ENCODE results near the gene SMAD6.
A peak's percentile ranks its signal among the peaks of the same experiment; 100 is the strongest.
"Not testable (repeated sequence)": the region's sequence is repeated elsewhere in the genome, so short reads cannot be mapped to it uniquely, and the experiment has no call there.

Gene SMAD6

GRCh38 chr15:66677336-66677735, 24.7 kb upstream of the SMAD6 start:
- no peak for DNase-seq

- DNase-seq: no peak
Measured at GRCh38 chr15:66679061-66679656, 22.9 kb upstream of the SMAD6 start.

GRCh38 chr15:66679657-66680108, 22.4 kb upstream of the SMAD6 start:
- DNase-seq: no peak

DNA sequence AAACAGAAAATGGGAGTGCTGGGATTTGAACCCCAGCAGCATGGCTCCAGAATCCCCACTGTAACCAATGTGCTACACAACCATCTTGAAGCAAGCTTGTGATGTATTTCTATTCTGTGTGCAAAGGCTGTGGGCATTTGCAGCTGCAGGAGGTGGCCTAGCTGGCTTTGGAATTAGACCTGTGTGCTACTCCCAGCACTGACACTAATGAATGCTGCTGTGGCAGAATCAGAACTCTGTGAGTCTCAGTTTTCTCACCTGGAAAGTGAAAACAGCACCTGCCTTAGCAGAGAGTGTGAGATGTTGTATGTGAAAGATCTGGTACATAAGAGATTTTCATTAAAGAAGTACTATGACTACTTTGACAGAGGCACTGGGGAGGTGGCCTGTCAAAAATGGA, 21.5 kb upstream of the SMAD6 start:
- no peak for DNase-seq

GRCh38 chr15:66681395-66681794, 20.6 kb upstream of the SMAD6 start:
- no peak for DNase-seq

- no peak for DNase-seq
Measured at GRCh38 chr15:66682246-66682645, 19.8 kb upstream of the SMAD6 start.

DNA sequence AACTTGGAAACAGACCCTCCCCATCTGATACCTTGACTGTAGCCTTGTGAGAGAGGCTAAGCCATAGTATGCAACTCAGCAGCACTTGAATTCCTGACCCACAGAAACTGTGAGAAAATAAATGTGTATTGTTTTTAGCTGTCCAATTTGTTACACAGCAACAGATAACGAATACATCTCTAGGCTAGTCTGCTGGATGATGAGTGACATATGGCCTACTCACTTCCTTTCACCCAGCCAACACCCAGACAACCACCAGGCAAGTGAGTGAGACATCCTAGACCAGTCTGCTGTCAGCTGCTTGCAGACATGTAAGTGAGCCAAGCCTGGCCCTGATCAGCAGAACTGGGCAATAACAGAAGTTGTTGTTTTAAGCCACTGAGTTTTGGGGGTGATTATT, 19.2 kb upstream of the SMAD6 start:
- DNase-seq: no peak

DNA sequence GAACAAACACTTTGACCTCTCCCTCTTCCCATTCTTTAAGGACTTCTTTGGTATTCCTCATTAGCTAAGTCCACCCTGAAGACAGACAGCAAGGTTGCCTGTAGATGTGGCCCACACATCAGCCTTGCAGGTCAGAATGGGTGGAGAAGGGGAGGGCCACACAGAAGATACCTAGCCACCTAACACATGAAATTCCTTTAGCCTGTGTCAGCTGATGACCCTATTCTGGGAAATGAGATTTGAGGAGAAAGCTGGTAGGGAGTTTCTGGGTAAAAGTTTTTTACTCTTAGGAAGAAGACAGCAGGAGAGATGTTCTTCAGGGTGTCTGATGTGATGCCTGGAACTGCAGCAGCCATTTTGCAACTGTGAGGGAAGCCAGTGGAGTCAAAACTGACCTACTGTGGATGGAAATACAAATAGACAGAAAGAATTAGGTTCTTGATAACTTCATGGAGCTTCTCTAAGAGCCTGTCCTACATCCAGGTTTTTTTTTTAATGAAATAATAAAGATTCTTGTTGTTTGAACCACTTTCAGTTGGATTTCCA, 17.8 kb upstream of the SMAD6 start:
- DNase-seq: no peak

GRCh38 chr15:66685638-66686150, 16.3 kb upstream of the SMAD6 start:
- no peak for DNase-seq

DNA sequence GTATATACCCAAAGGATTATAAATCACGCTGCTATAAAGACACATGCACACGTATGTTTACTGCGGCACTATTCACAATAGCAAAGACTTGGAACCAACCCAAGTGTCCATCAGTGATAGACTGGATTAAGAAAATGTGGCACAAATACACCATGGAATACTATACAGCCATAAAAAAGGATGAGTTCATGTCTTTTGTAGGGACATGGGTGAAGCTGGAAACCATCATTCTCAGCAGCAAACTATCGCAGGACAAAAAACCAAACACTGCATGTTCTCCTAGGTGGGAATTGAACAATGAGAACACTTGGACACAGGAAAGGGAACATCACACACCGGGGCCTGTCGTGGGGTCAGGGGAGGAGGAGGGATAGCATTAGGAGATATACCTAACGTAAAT, 11.1 kb upstream of the SMAD6 start:
- DNase-seq: not testable (repeated sequence)

DNA sequence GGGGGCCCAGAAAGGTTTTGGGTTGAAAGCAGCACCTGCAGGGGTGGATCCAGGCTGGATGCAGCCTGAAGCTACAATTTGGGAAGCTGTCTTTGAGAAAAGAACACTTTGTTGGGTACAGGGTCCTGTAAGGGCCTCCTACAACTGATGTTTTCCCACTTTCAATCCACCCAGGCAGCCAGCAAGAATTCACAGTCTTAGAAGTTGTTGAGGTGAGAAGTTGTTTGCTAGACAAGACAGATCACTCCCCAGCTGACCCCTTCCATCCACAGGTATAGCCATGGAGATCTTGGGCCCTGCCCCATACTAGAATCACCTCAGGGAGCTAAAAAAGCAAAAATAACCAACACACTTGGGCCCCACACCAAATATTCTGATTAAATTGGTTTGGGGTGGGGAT, 10.3 kb upstream of the SMAD6 start:
- DNase-seq: no peak

GRCh38 chr15:66692391-66692790, 9.6 kb upstream of the SMAD6 start:
- no peak for DNase-seq

- DNase-seq: peak; percentile 42
Measured at GRCh38 chr15:66692808-66693596, 9.0 kb upstream of the SMAD6 start.

DNA sequence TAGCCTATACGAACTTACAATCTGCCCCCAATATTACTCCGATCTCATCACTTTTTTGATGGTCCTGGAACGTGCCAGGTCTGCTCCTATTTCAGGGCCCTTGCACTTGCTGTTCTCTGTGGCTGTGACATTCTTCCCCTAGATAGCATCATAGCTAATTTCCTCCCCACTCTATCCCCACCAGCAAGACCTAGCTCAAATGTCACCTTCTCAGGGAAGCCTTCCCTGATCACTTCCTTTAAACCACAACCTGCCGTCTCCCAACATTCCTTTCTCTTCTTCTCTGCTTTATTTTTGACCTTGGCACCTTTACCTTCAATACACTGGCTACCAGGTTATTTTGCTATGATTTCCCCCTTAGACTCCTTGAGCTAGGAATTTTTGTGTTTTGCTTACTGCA, 5.3 kb upstream of the SMAD6 start:
- no peak for DNase-seq

GRCh38 chr15:66698318-66698961, 3.6 kb upstream of the SMAD6 start:
- DNase-seq: peak; percentile 41

DNA sequence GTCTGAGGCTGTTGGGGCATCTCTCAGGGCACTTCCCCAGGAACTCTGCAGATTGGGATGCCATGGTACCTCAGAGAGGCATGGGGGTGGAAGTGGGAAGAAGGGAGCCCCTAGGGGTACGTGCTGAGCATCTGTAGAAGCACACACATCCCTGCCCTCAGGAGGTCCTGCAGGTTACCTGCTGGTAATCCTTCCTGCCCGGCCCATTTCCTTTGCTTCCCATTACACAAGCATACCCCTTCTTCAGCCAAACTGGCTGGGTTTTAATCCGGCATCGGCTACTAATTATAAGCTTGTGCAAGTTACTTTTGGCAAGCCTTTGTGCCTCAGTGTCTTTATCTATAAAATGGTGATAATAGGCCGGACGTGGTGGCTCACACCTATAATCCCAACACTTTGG, 3.1 kb upstream of the SMAD6 start:
- no peak for DNase-seq

DNA sequence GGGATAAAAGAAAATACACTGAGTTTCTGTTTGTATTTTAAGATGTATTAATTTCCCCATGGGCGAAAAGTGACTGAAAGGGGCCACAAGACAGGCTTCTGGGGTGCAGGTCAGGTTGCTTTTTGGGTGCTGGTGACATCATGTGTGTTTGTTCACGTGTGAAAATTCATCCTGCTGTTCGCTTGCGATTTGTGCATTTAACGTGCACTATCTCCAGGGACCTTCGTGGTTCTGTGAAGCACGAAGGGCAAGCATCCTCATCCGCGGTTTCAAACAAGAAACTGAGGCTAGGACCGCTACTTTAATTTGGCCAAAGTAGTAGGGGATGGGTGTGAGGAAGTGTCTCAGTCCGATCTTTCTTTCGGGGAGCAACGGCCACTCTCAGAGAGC, 1.6 kb upstream of the SMAD6 start:
- DNase-seq: no peak

GRCh38 chr15:66700802-66701421, 1.1 kb upstream of the SMAD6 start:
- peak; percentile 95 for DNase-seq

GRCh38 chr15:66701422-66702034, 508 bp upstream of the SMAD6 start:
- DNase-seq: peak; percentile 77

DNA sequence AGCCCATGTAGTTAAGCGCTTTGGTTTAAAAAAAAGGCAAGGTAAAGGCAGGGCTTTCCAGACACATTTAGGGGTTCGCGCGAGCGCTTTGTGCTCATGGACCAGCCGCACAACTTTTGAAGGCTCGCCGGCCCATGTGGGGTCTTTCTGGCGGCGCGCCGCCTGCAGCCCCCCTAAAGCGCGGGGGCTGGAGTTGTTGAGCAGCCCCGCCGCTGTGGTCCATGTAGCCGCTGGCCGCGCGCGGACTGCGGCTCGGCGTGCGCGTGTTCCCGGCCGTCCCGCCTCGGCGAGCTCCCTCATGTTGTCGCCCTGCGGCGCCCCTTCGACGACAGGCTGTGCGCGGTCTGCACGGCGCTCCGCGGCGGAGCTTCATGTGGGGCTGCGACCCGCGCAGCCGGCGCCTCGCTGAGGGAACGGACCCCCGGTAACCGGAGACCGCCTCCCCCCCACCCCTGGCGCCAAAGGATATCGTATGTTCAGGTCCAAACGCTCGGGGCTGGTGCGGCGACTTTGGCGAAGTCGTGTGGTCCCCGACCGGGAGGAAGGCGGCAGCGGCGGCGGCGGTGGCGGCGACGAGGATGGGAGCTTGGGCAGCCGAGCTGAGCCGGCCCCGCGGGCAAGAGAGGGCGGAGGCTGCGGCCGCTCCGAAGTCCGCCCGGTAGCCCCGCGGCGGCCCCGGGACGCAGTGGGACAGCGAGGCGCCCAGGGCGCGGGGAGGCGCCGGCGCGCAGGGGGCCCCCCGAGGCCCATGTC, 927 bp downstream of the SMAD6 start:
- no peak for DNase-seq

- DNase-seq: no peak
Measured at GRCh38 chr15:66703540-66703941, 1.5 kb downstream of the SMAD6 start.
